Smooth muscle cell (in vitro differentiated cells): Measurements from ENCODE around the gene ELN. TPM values are rescaled to one million over a fixed set of nuclear protein-coding genes. Genes with fewer than 3 reads are reported as not detected.

ENCODE experiments used
- DNase-seq: peaks from one replicate; lab custom pipeline; 2025; ENCODE audit not compliant: unreplicated experiment; lab: John Stamatoyannopoulos, UW
- H2AFZ ChIP-seq: fragments of 200-600 bp; sonication (generic); 2 replicates; pipeline ENCODE4 v1.6.0; 2016; ENCODE audit warnings: antibody characterized with exemption, low read depth, mild to moderate bottlenecking
- H3F3A ChIP-seq: fragments of 200-600 bp; sonication (generic); 2 replicates; pipeline ENCODE4 v1.6.0; 2017; ENCODE audit warnings: antibody characterized with exemption, low read depth
- H3K27ac ChIP-seq: fragments of 200-600 bp; sonication (generic); 2 replicates; pipeline ENCODE4 v1.5.1; 2016; ENCODE audit warnings: low read depth, mild to moderate bottlenecking
- H3K27me3 ChIP-seq: fragments of 200-600 bp; sonication (generic); 2 replicates; pipeline ENCODE4 v1.6.1; 2016; ENCODE audit warnings: low read depth, mild to moderate bottlenecking
- H3K36me3 ChIP-seq: fragments of 200-600 bp; sonication (generic); 2 replicates; pipeline ENCODE4 v1.5.1; 2016; ENCODE audit warnings: low read depth
- H3K4me1 ChIP-seq: fragments of 200-600 bp; sonication (generic); 2 replicates; pipeline ENCODE4 v1.5.1; 2016; ENCODE audit warnings: low read depth
- H3K4me2 ChIP-seq: fragments of 200-600 bp; sonication (generic); 2 replicates; pipeline ENCODE4 v1.6.0; 2016; ENCODE audit warnings: mild to moderate bottlenecking
- H3K4me3 ChIP-seq: fragments of 200-600 bp; sonication (generic); 2 replicates; pipeline ENCODE4 v1.5.1; 2016; ENCODE audit warnings: mild to moderate bottlenecking
- H3K79me2 ChIP-seq: fragments of 200-600 bp; sonication (generic); 2 replicates; pipeline ENCODE4 v1.6.0; 2016; ENCODE audit warnings: low read depth, mild to moderate bottlenecking
- H3K9ac ChIP-seq: fragments of 200-600 bp; sonication (generic); 2 replicates; pipeline ENCODE4 v1.6.0; 2016; ENCODE audit warnings: low read depth
- H3K9me3 ChIP-seq: fragments of 200-600 bp; sonication (generic); replicated peaks from 2 replicates; pipeline ENCODE4 v1.5.1; 2016; ENCODE audit warnings: low read depth
- H4K20me1 ChIP-seq: fragments of 200-600 bp; sonication (generic); 2 replicates; pipeline ENCODE4 v1.6.0; 2016; ENCODE audit warnings: low read depth
- WGBS: methylation state at CpG from one replicate; pipeline ENCODE4 v1.1.7; 2016; ENCODE audit warnings: low lambda C conversion rate; 5-methylcytosine and 5-hydroxymethylcytosine counted together
- polyA plus RNA-seq: library from polyadenylated mRNA; unstranded; fragments of >200 nt; fragmentation: Nextera tagmentation; extraction: Ambion mirVana; gene quantifications from 2 replicates; pipeline ENCODE4 v1.2.1, GENCODE V29; 2016
- total RNA-seq: library from RNA; depleted of rRNA; stranded (reverse); fragments of >200 nt; gene quantifications from 2 replicates; pipeline ENCODE4 v1.2.3, GENCODE V29; 2014
- TF ChIP-seq, protein P1 (sequence below): fragments of 200-600 bp; sonication (generic); IDR thresholded peaks from 2 replicates; pipeline ENCODE4 v1.5.1; 2017; ENCODE audit warnings: borderline replicate concordance, mild to moderate bottlenecking, antibody characterized with exemption; ENCODE audit not compliant: insufficient read depth, poor library complexity, severe bottlenecking

The ELN gene
- total and polyA plus RNA-seq, 2 experiments from 2014 or later = 0.13 TPM; not detected in 1

DNA sequence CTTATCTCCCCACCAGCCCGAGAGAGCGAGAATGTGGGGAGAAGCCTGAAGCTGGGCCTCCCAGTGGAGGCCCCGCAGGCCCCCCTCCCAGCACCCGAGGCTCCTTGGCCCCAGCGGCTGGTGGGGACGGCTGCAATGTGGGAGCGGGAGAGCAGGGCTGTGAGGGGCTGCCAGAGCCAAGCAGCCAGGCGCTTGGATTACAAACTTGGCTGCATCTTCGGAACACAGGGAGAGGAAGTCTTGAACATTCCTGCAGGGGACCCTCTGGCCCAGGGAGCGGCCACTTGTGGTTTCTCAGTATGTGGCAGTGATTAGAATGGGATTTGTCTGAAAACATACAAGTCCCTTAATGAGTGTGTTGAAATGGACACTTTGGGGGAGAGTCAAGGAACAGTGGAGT is 23.2 kb downstream of the ELN start:
- no peak for DNase-seq
- H3K79me2 ChIP-seq = no peaks in the 10 kb centered on the region
- TF ChIP-seq, protein P1, sequence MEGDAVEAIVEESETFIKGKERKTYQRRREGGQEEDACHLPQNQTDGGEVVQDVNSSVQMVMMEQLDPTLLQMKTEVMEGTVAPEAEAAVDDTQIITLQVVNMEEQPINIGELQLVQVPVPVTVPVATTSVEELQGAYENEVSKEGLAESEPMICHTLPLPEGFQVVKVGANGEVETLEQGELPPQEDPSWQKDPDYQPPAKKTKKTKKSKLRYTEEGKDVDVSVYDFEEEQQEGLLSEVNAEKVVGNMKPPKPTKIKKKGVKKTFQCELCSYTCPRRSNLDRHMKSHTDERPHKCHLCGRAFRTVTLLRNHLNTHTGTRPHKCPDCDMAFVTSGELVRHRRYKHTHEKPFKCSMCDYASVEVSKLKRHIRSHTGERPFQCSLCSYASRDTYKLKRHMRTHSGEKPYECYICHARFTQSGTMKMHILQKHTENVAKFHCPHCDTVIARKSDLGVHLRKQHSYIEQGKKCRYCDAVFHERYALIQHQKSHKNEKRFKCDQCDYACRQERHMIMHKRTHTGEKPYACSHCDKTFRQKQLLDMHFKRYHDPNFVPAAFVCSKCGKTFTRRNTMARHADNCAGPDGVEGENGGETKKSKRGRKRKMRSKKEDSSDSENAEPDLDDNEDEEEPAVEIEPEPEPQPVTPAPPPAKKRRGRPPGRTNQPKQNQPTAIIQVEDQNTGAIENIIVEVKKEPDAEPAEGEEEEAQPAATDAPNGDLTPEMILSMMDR = no peak
- peak overlapping the region; percentile 39 for H3K4me2 ChIP-seq
- H3K9me3 ChIP-seq = no peaks in the 10 kb centered on the region
- peaks cover 18% of the 10 kb centered on the region for H3K27me3 ChIP-seq
- no peaks in the 10 kb centered on the region for H3K4me1 ChIP-seq
- no peaks in the 10 kb centered on the region for H3K36me3 ChIP-seq
- no peaks in the 10 kb centered on the region for H3F3A ChIP-seq
- no peak overlapping the region for H3K27ac ChIP-seq
- H4K20me1 ChIP-seq = no peaks in the 10 kb centered on the region
- H2AFZ ChIP-seq = no peak overlapping the region
- WGBS = 42% methylated on average over 10 of the region's 10 CpGs
- H3K4me3 ChIP-seq = no peak overlapping the region
- H3K9ac ChIP-seq = no peak overlapping the region

DNA sequence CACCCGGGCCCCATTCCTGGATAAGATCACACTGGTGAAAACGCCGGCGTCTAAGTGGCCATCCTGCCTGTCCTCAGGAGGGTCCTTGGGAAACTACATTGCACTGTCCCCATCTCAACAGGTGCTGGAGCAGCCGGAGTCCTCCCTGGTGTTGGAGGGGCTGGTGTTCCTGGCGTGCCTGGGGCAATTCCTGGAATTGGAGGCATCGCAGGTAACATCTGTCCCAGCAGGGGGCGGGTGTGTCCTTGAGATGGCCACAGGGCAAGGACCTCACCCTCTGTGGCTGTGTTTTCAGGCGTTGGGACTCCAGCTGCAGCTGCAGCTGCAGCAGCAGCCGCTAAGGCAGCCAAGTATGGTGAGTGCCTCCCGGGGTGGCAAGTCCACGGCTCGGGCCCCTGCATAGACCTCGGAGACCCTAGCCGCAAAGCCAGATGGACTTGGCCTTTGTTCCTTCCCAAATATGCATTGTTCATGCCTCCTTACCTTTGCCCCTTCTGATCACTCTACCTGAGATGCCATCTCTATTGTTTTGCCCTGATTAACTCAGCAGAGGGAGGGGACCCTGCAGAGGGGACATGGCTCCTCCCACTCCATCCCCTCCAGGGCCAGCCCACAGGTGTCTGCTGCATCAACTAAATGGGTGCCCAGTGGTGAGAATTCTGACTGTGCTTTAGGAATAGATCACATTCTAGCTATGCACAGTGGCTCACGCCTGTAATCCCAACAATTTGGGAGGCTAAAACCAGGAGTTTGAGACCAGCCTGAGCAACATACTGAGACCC is 23.8 kb downstream of the ELN start:
- H3K79me2 ChIP-seq = no peaks in the 10 kb centered on the region
- WGBS = 54% methylated on average over 16 of the region's 16 CpGs

DNA sequence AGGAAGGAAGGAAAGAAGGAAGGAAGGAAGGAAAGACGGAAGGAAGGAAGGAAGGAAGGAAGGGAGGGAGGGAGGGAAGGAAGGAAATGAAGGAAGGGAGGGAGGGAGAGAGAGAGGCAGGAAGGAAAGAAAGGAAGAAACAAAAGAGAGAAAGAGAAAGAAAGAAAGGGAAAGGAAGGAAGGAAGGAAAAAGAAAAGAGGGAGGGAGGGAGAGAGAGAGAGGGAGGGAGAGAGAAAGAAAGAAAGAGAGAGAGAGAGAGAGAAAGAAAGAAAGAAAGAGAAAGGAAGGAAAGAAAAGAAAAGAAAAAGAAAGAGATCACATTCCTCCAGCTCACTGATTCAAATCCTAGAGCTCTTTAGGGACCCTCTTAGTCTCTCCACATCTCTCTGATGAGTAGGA is 24.7 kb downstream of the ELN start:
- no peak overlapping the region for H3K9ac ChIP-seq
- H3K27ac ChIP-seq = no peak overlapping the region
- no peaks in the 10 kb centered on the region for H3K4me1 ChIP-seq
- H3K27me3 ChIP-seq = peaks cover 20% of the 10 kb centered on the region
- no peaks in the 10 kb centered on the region for H3K36me3 ChIP-seq
- no peaks in the 10 kb centered on the region for H3K79me2 ChIP-seq
- no peak overlapping the region for H3K4me3 ChIP-seq
- no peak overlapping the region for H3K4me2 ChIP-seq
- no peaks in the 10 kb centered on the region for H3K9me3 ChIP-seq
- no peak overlapping the region for H2AFZ ChIP-seq
- TF ChIP-seq, protein P1 = no peak
- DNase-seq = no peak
- H3F3A ChIP-seq = no peaks in the 10 kb centered on the region
- H4K20me1 ChIP-seq = no peaks in the 10 kb centered on the region
- WGBS = no CpG with 5 or more reads among the region's 1 CpG

More for the DNA sequence above, 23.8 kb downstream of the ELN start:
- DNase-seq = no peak
- TF ChIP-seq, protein P1 = peak; percentile 38
- Histone ChIP-seq H3K4me3 (no peak overlapping the region), H3K4me1 (no peaks in the 10 kb centered on the region), H2AFZ (no peak overlapping the region), H3K36me3 (no peaks in the 10 kb centered on the region), H3F3A (no peaks in the 10 kb centered on the region), H3K4me2 (peak overlapping the region; percentile 39), H3K9ac (no peak overlapping the region), H3K27ac (no peak overlapping the region), H3K9me3 (no peaks in the 10 kb centered on the region), H3K27me3 (peaks cover 18% of the 10 kb centered on the region), H4K20me1 (no peaks in the 10 kb centered on the region)
